ENCODE measurements around the gene KIFAP3. TPM values are rescaled to one million over a fixed set of nuclear protein-coding genes. Genes with fewer than 3 reads are reported as not detected.

The KIFAP3 gene
- total RNA-seq, 1 experiment from 2014 or later = 3.8 TPM

- Histone ChIP-seq H2BK5ac (ENCODE audit: insufficient read length, low read length) (no peak overlapping the region), H3K9me3 (ENCODE audit: control insufficient read depth, low read depth, low read length) (no peaks in the 10 kb centered on the region), H4K20me1 (ENCODE audit: control insufficient read depth, insufficient read depth, insufficient read length) (no peaks in the 10 kb centered on the region), H3K18ac (ENCODE audit: insufficient read length, low read depth, low read length) (no peak overlapping the region), H2AFZ (ENCODE audit: low read length) (no peak overlapping the region), H3K4ac (ENCODE audit: low read depth, low read length) (no peak overlapping the region), H3K23me2 (ENCODE audit: insufficient read length, low read depth, low read length, poor library complexity, severe bottlenecking) (no peaks in the 10 kb centered on the region), H3K4me2 (ENCODE audit: insufficient read depth, insufficient read length, low read length) (no peak overlapping the region), H2BK120ac (ENCODE audit: low read depth, low read length, poor library complexity, severe bottlenecking) (no peak overlapping the region), H4K5ac (ENCODE audit: insufficient read length, low read depth, low read length) (no peak overlapping the region), H3K4me1 (ENCODE audit: insufficient read depth, low read length) (no peaks in the 10 kb centered on the region), H3T11ph (ENCODE audit: low read length) (no peak overlapping the region), H3K23ac (ENCODE audit: insufficient read length, low read depth, low read length) (no peak overlapping the region), H3K27ac (ENCODE audit: insufficient read length, low read depth, low read length) (no peak overlapping the region), H3K14ac (ENCODE audit: insufficient read depth, low read length) (no peak overlapping the region), H2BK15ac (ENCODE audit: low read depth, low read length) (no peak overlapping the region), H2BK20ac (ENCODE audit: low read depth, low read length, poor library complexity, severe bottlenecking) (no peak overlapping the region), H3K79me2 (ENCODE audit: insufficient read depth, low read length) (no peaks in the 10 kb centered on the region), H4K8ac (replicated peaks; ENCODE audit: insufficient read length, low read depth, low read length) (no peak overlapping the region), H3K27me3 (ENCODE audit: insufficient read depth, low read length) (no peaks in the 10 kb centered on the region), H3K56ac (ENCODE audit: insufficient read length, low read depth, low read length) (no peak overlapping the region), H3K79me1 (ENCODE audit: insufficient read depth, low read depth, low read length, poor library complexity, severe bottlenecking) (no peaks in the 10 kb centered on the region), H2BK12ac (ENCODE audit: insufficient read length, low read depth, low read length) (no peak overlapping the region), H2AK5ac (ENCODE audit: insufficient read length, low read length) (no peak overlapping the region), H3K9ac (ENCODE audit: extremely low read depth, insufficient read length, low read length) (no peak overlapping the region), H4K91ac (ENCODE audit: insufficient read length, low read depth, low read length) (no peak overlapping the region)
- Mint-ChIP-seq H3K27ac (no peak overlapping the region), H3K27me3 (ENCODE audit: low read depth) (no peaks in the 10 kb centered on the region; the same call in 1 of the 2 replicates), H3K36me3 (ENCODE audit: insufficient read depth in 1 of 3, low read depth in 3 of 3) (peaks cover 0 to under 1% (median 0%) of the 10 kb centered on the region in 3 experiments; a peak in 1 of 7 replicates), H3K4me3 (no peak overlapping the region), H3K9me3 (no peaks in the 10 kb centered on the region), H3K4me1 (no peaks in the 10 kb centered on the region)
- no CpG with 5 or more reads among the region's 2 CpGs for WGBS (ENCODE audit: extremely low coverage, insufficient read length, low lambda C conversion rate)
- no peak for TF ChIP-seq CTCF (conservative IDR thresholded peaks at IDR 0.05)
- no peak for DNase-seq
Observed at GRCh38 chr1:170086399-170087032, 12.0 kb upstream of the KIFAP3 start.

All from H9 (cell line).